HG02642 (cell line): ENCODE data around the gene NDEL1.
A peak's percentile ranks its signal among the peaks of the same experiment; 100 is the strongest.

ENCODE experiments used
- ATAC-seq: cut with Tn5 transposase; IDR thresholded peaks from one replicate; pipeline ENCODE4 v1.9.1; 2021; ENCODE audit warnings: mild to moderate bottlenecking; ENCODE audit not compliant: unreplicated experiment, poor library complexity

The NDEL1 gene

GRCh38 chr17:8413328-8413727, 22.4 kb upstream of the NDEL1 start:
- no peak for ATAC-seq

- no peak for ATAC-seq
These were observed 21.7 kb upstream of the NDEL1 start for GRCh38 chr17:8413938-8414337.

- no peak for ATAC-seq
These were observed 17.9 kb upstream of the NDEL1 start for GRCh38 chr17:8417806-8418205.

GRCh38 chr17:8418471-8418870, 17.2 kb upstream of the NDEL1 start:
- ATAC-seq: no peak

GRCh38 chr17:8419305-8419704, 16.4 kb upstream of the NDEL1 start:
- ATAC-seq: no peak

- no peak for ATAC-seq
These were observed 15.4 kb upstream of the NDEL1 start for GRCh38 chr17:8420041-8420934.

GRCh38 chr17:8421571-8421970, 14.1 kb upstream of the NDEL1 start:
- no peak for ATAC-seq

- no peak for ATAC-seq
These were observed 9.5 kb upstream of the NDEL1 start for GRCh38 chr17:8426094-8426720.

- ATAC-seq: no peak
These were observed 8.9 kb upstream of the NDEL1 start for GRCh38 chr17:8426802-8427201.

GRCh38 chr17:8430966-8431365, 4.7 kb upstream of the NDEL1 start:
- no peak for ATAC-seq

GRCh38 chr17:8436169-8436843, 622 bp downstream of the NDEL1 start:
- ATAC-seq: peak; percentile 49

- no peak for ATAC-seq
These were observed 1.1 kb downstream of the NDEL1 start for GRCh38 chr17:8436844-8437171.

GRCh38 chr17:8438441-8438840, 2.8 kb downstream of the NDEL1 start:
- no peak for ATAC-seq

- no peak for ATAC-seq
These were observed 4.0 kb downstream of the NDEL1 start for GRCh38 chr17:8439681-8440080.

- no peak for ATAC-seq
These were observed 6.0 kb downstream of the NDEL1 start for GRCh38 chr17:8441690-8442089.

- ATAC-seq: no peak
These were observed 6.6 kb downstream of the NDEL1 start for GRCh38 chr17:8442310-8442709.

GRCh38 chr17:8443756-8444155, 8.1 kb downstream of the NDEL1 start:
- no peak for ATAC-seq

GRCh38 chr17:8444494-8444893, 8.8 kb downstream of the NDEL1 start:
- no peak for ATAC-seq

GRCh38 chr17:8445536-8445935, 9.9 kb downstream of the NDEL1 start:
- ATAC-seq: no peak

- no peak for ATAC-seq
These were observed 12.1 kb downstream of the NDEL1 start for GRCh38 chr17:8447799-8448198.

- ATAC-seq: no peak
These were observed 12.6 kb downstream of the NDEL1 start for GRCh38 chr17:8448310-8448709.
